Omental fat pad (tissue), 4 donors: ENCODE data around the gene VGLL1. TPM values are rescaled to one million over a fixed set of nuclear protein-coding genes. Genes with fewer than 3 reads are reported as not detected.

Experiments
- ATAC-seq: fragments of 150-250 bp; one replicate; pipeline ENCODE4 v1.9.1; 2016; ENCODE audit warnings: mild to moderate bottlenecking, moderate library complexity; ENCODE audit not compliant: low FRiP score
- DNase-seq: peaks from one replicate; pipeline ENCODE4 v3.0.0-alpha.2; 2019; ENCODE audit warnings: low spot score
- CTCF ChIP-seq, 3 donors: fragments of 450-650 bp; IDR thresholded peaks; one replicate each; pipeline ENCODE4 v1.5.1; 2016 to 2017; ENCODE audit warnings: antibody characterized with exemption in 3 of 3, mild to moderate bottlenecking in 3 of 3, moderate library complexity in 2 of 3
- total RNA-seq, 4 donors: library from RNA; depleted of rRNA; stranded (reverse); fragments of >200 nt; gene quantifications; one replicate each; pipeline ENCODE4 v1.1.0, GENCODE V29; 2016

Gene VGLL1
- total RNA-seq = not detected

GRCh38 chrX:136531951-136532350, at the start of gene VGLL1:
Gene VGLL1, plus strand, starts transcription at chrX:136532215. Its CDS starts 3,806 bp downstream, at chrX:136536021.
- DNase-seq = no peak
- no peak for ATAC-seq
- TF ChIP-seq CTCF (IDR thresholded peaks at IDR 0.05) = no peak

- no peak for DNase-seq
- TF ChIP-seq CTCF (IDR thresholded peaks at IDR 0.05) = no peak
- no peak for ATAC-seq
Observed at GRCh38 chrX:136487647-136488046, 44.4 kb upstream of the VGLL1 start, which contains the start of gene BRS3. Gene BRS3, plus strand, starts transcription at chrX:136487947. Its CDS starts 168 bp downstream, at chrX:136488115.

- DNase-seq = no peak
- no peak for TF ChIP-seq CTCF (IDR thresholded peaks at IDR 0.05)
- ATAC-seq = no peak
Observed at GRCh38 chrX:136488706-136489105, 43.3 kb upstream of the VGLL1 start.

GRCh38 chrX:136491832-136492231, 40.2 kb upstream of the VGLL1 start:
- ATAC-seq = no peak
- TF ChIP-seq CTCF (IDR thresholded peaks at IDR 0.05) = no peak
- DNase-seq = no peak

GRCh38 chrX:136493011-136493410, 39.0 kb upstream of the VGLL1 start:
- DNase-seq (no peak), ATAC-seq (no peak)
- no peak for TF ChIP-seq CTCF (IDR thresholded peaks at IDR 0.05)

- no peak for DNase-seq
- ATAC-seq = no peak
- no peak for TF ChIP-seq CTCF (IDR thresholded peaks at IDR 0.05)
Observed at GRCh38 chrX:136495043-136495442, 37.0 kb upstream of the VGLL1 start.

- no peak for ATAC-seq
- no peak for DNase-seq
Observed at GRCh38 chrX:136496186-136496763, 35.7 kb upstream of the VGLL1 start.

More at GRCh38 chrX:136496186-136496763, 35.7 kb upstream of the VGLL1 start:
- TF ChIP-seq CTCF (IDR thresholded peaks at IDR 0.05) = no peak
